Right forelimb (tissue), 1 donor: Measurements from ENCODE around the gene ABL1.
A peak's percentile ranks its signal among the peaks of the same experiment; 100 is the strongest.
"Not testable (repeated sequence)": the region's sequence is repeated elsewhere in the genome, so short reads cannot be mapped to it uniquely, and the experiment has no call there.

Experiments
- DNase-seq: peaks from one replicate; pipeline ENCODE4 v3.0.0-alpha.2; 2018

The ABL1 gene

GRCh38 chr9:130834371-130835336 lies at the start of gene ABL1:
Gene ABL1, plus strand, starts transcription at chr9:130835254. Its CDS starts 193 bp downstream, at chr9:130835447.
- DNase-seq: peak; percentile 88

- no peak for DNase-seq
Measured at GRCh38 chr9:130785940-130786508, 49.0 kb upstream of the ABL1 start.

DNA sequence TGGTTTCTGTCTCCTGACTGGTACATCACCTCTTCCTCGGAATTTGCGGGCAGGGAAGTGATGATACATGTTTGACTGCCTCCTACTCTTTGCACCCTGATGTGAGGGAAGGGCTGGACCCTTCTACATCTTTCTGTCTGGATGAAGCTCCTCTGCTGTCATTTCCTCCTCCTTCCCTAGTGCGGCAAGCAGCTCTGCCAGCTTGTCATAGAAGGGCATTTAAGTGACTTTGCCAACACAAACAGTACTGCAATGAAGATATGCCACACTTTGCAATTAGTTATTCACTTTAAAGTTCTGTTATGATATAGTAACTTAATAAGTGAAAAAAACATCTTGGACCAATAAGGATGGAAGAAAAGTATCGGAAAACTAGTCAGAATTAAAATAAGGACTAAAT lies 48.5 kb upstream of the ABL1 start:
- no peak for DNase-seq

GRCh38 chr9:130789747-130790672 lies 45.0 kb upstream of the ABL1 start:
- no peak for DNase-seq

- DNase-seq: no peak
Measured at GRCh38 chr9:130791303-130791894, 43.7 kb upstream of the ABL1 start.

- DNase-seq: no peak
Measured at GRCh38 chr9:130793589-130793988, 41.5 kb upstream of the ABL1 start.

DNA sequence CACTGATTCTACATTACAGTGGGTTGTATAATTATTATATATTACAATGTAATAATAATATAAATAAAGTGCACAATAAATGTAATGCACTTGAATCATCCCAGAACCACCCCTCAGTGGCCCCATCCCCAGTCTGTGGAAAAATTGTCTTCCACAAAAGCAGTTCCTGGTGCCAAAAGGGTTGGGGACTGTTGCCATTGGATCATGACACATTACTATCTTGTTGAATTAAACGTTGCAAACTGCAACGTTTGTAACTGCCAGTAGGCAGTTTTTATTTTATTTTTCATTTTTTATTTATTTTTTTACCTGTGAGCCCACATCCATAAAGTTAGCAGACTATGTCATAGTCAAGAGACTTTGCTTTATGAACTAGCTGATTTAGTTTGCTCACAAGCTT lies 41.0 kb upstream of the ABL1 start:
- not testable (repeated sequence) for DNase-seq

DNA sequence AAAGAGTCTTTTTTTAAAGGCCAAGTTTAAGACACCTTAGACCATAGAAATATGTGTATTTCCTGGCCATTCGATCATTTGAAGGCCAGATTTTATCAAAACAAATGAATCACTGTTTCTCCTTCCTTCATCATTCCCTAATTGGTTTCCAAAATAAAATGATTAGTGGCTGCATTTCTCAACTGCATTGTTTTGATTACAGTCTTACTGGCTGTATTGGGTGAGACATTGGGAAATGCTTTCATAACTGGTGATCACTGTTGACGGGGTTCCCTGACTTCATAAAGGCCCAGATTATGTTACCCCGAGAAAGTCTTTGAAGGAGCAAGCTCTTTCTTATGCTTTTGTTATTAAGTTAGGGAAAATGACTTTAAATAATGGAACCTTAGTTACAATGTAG lies 40.6 kb upstream of the ABL1 start:
- DNase-seq: not testable (repeated sequence)

GRCh38 chr9:130794923-130795495 lies 40.0 kb upstream of the ABL1 start:
- no peak for DNase-seq

DNA sequence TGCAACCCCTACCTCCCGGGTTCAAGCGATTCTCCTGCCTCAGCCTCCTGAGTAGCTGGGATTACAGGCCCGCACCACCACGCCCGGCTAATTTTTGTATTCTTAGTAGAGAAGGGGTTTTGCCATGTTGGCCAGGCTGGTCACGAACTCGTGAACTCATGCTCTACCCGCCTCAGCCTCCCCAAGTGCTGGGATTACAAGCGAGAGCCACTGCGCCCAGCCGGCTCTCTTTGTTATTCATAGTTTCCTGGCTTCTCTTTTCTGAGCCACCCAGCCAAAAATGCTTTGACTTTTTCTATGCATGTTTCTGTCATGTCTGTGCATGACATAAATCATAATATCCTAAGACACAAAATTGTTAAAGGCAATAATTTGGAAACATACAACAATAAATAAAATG lies 31.9 kb upstream of the ABL1 start:
- DNase-seq: not testable (repeated sequence)

DNA sequence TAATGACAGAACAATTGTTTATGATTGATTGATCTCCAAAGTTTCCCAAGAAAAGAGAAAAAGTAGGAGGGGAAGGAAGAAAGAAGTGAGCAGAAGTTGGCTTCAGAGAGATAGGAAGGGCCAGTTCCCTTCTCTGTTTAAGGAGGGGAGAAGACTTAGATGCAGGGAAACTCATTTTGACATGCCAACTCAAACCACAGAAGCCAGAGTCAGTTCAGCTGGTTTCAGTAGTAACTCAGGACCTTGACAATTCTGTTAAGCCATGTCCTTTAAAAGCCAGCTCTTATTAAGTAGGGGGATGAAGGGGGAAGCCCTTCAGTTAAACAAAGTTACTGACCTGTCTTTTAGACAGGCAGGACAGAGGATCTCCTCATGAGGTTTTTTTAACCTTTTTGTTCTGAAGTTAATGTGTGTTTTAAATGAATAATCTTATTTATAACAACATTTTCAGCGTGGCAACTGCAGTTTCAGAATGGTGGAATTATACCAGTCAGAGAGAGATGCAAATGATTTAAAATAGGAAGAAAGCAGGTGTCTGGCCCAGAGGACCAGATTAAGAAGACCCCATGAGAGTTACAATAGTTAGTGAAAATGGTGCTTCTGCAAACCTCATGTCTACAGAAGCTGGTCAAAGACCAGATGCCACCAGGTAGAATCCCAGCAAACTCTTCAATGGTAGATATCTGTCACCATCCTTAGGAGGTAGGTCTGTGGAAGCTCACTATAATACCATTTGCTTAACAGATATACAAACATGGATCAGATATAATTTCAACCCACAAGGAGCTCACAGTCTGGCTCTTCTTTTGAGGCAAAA lies 29.3 kb upstream of the ABL1 start:
- DNase-seq: no peak

DNA sequence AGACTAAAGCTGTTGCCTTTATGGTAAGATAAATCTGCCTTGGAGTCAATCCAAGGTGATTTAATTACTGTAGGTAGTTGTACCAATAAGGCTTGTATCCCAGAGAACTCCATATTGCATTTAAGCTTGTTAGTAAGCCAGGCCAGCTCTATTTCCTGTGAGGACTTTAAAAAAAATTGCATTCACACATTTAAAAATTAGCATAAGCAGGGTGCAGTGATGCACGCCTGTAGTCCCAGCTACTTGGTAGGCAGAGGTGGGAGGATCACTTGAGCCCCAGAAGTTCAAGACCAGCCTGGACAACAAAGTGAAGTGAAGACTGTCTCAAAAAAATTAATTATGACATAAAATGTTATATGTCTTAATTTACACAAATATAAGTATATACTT lies 28.7 kb upstream of the ABL1 start:
- DNase-seq: no peak

GRCh38 chr9:130810609-130811136 lies 24.4 kb upstream of the ABL1 start:
- no peak for DNase-seq

DNA sequence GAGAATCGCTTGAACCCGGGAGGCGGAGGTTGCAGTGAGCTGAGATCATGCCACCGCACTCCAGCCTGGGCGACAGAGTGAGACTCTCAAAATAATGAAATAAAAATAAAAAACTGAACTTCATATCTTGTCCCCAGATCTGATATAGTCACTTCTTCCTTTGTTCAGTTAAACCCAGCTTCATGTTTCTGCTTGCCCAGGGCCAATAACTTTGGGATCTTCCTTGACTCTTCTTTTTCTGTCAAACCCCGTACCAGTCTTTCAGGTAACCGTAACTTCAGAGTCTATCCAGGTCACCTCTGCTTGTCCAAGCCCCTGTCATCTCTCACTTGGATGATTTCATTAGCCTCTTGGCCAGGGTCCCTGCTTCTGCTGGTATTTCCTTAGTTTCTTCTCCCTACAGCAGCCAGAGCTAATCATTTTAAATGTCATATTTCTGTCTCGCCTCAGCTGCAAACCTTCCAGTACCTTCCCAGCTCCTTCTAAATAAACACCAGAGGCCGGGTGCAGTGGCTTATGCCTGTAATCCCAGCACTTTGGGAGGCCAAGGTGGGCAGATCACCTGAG lies 19.7 kb upstream of the ABL1 start:
- no peak for DNase-seq

DNA sequence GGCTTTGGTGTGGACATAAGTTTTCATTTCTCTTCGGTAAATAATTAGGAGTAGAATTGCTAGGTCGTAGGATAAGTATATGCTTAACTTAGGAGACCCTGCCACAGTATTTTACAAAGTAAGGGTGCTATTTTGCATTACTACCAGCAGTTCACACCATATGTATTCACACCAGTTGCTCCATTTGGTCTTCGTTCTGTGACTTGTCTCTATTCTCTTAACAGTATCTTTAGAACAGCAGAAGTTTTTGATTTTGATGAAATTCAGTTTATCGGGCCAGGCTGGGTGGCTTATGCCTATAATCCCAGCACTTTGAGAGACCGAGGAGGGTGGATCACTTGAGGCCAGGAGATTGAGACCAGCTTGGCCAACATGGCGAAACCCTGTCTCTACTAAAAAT lies 17.1 kb upstream of the ABL1 start:
- no peak for DNase-seq

GRCh38 chr9:130820135-130820738 lies 14.8 kb upstream of the ABL1 start:
- no peak for DNase-seq

GRCh38 chr9:130823435-130823834 lies 11.6 kb upstream of the ABL1 start:
- no peak for DNase-seq

DNA sequence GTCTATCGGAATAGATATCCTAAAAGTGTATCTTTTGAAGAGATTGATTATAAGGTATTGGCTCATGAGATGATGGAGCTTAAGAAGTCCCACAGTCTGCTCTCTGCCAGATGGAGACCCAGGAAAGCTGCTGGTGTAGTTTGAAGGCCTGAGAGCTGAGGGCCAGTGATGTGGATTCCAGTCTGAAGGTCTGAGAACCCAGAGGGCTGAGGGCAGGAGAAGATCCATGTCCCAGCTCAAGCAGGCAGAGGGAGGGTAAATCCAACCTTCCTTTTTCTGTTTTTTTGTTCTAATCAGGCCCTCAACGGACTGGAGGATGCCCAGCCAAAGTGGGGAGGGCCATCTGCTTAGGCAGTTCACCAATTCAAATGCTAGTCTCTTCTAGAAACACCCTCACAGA lies 11.0 kb upstream of the ABL1 start:
- no peak for DNase-seq

- DNase-seq: peak; percentile 78
Measured at GRCh38 chr9:130824643-130825350, 10.3 kb upstream of the ABL1 start.

DNA sequence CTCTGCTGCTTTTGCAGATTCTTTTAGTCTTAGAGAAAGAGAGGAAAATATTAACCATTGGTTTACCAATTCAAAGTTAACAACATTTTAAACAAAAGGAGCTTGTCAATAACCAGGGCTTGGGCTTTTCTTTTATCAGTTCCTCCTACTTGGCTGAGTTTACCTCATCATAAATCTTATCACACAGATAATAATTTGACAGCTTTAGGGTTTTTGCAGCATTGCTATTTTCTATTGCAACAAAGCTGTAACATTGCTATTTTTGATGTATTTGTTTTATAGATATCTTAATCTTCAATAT lies 9.8 kb upstream of the ABL1 start:
- DNase-seq: no peak
